ENCODE data around the gene KDM1B. TPM values are rescaled to one million over a fixed set of nuclear protein-coding genes. Genes with fewer than 3 reads are reported as not detected.
A peak's percentile ranks its signal among the peaks of the same experiment; 100 is the strongest.
"Not testable (repeated sequence)": the region's sequence is repeated elsewhere in the genome, so short reads cannot be mapped to it uniquely, and the experiment has no call there.

KDM1B gene
- total RNA-seq, 1 donor from 2014 or later = 19.6 TPM

DNA sequence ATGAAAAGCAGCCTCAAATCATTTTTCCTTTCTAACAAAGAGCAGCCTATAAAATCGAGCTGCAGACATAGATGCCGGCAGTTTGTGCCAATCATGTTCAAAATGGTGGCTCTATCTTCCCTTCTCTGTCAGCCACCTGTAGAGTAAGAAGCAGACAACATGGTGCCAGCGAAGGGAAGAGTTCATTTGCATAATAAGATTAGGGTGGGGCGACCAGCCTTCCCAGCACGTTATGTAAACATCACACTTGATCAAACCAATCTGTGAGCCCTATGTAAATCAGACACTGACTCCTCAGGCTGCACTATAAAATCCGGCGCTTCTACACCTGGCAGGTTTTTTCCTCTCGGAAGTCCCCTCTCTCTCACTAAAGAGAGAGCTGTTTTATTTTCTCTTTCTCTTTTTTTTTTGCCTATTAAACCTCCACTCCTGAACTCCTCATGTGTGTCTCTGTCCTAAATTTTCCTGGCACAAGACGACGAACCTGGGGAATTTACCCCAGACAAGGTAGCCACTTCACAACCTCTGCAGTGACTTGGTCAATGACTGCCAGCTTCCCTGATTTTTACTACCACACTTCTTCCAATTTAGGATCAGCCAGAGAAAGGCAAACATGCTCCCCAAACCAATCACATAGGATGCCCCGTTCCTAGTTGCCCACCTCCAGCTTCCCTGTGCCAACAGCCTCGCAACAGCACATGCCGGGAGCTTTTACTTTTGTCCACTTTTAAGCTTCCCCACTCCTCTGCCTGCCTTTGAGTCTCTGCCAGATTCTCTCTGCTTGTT is 13.2 kb upstream of the KDM1B start:
- H3K27me3 ChIP-seq = no peaks in the 10 kb centered on the region
- no peaks in the 10 kb centered on the region for H3K4me1 ChIP-seq
- no peak for TF ChIP-seq CTCF (IDR thresholded peaks at IDR 0.05)
- H3K9me3 ChIP-seq = no peaks in the 10 kb centered on the region
- DNase-seq = no peak
- ATAC-seq = no peak
- no peak overlapping the region for H3K27ac ChIP-seq
- peaks cover 88% of the 10 kb centered on the region for H3K36me3 ChIP-seq
- intact Hi-C loops (cut with DNase I) = no loop called here
- no peak overlapping the region for H3K4me3 ChIP-seq

GRCh38 chr6:18142591-18142861 is 12.7 kb upstream of the KDM1B start:
- no peaks in the 10 kb centered on the region for H3K9me3 ChIP-seq
- H3K4me1 ChIP-seq = no peaks in the 10 kb centered on the region
- H3K36me3 ChIP-seq = peaks cover 88% of the 10 kb centered on the region
- no peak overlapping the region for H3K4me3 ChIP-seq
- no peak for TF ChIP-seq CTCF (IDR thresholded peaks at IDR 0.05)
- H3K27me3 ChIP-seq = no peaks in the 10 kb centered on the region
- intact Hi-C loops (cut with DNase I) = no loop called here
- no peak overlapping the region for H3K27ac ChIP-seq
- ATAC-seq (no peak), DNase-seq (no peak)

GRCh38 chr6:18147160-18147559 is 8.1 kb upstream of the KDM1B start:
- Histone ChIP-seq H3K36me3 (peaks cover 48% of the 10 kb centered on the region), H3K27me3 (no peaks in the 10 kb centered on the region), H3K9me3 (no peaks in the 10 kb centered on the region), H3K4me1 (no peaks in the 10 kb centered on the region), H3K4me3 (no peak overlapping the region), H3K27ac (no peak overlapping the region)
- DNase-seq = no peak
- no peak for TF ChIP-seq CTCF (IDR thresholded peaks at IDR 0.05)
- ATAC-seq = no peak
- intact Hi-C loops (cut with DNase I) = no loop called here

- Histone ChIP-seq H3K27ac (no peak overlapping the region), H3K27me3 (no peaks in the 10 kb centered on the region), H3K36me3 (peaks cover 43% of the 10 kb centered on the region), H3K4me1 (no peaks in the 10 kb centered on the region), H3K9me3 (no peaks in the 10 kb centered on the region), H3K4me3 (no peak overlapping the region)
- ATAC-seq (no peak), DNase-seq (no peak)
- intact Hi-C loops (cut with DNase I) = no loop called here
- TF ChIP-seq CTCF (IDR thresholded peaks at IDR 0.05) = no peak
Observed at GRCh38 chr6:18147616-18148015, 7.6 kb upstream of the KDM1B start.

GRCh38 chr6:18148304-18149025 is 6.8 kb upstream of the KDM1B start:
- Histone ChIP-seq H3K36me3 (peaks cover 35% of the 10 kb centered on the region), H3K27ac (no peak overlapping the region), H3K4me3 (no peak overlapping the region), H3K4me1 (peaks cover 5% of the 10 kb centered on the region), H3K27me3 (no peaks in the 10 kb centered on the region), H3K9me3 (no peaks in the 10 kb centered on the region)
- peak; percentile 67 for ATAC-seq
- intact Hi-C loops (cut with DNase I) = no loop called here
- no peak for DNase-seq
- TF ChIP-seq CTCF (IDR thresholded peaks at IDR 0.05) = no peak

- H3K27ac ChIP-seq; DNase-seq; H3K4me3 ChIP-seq; ATAC-seq; intact Hi-C loops (cut with DNase I); H3K27me3 ChIP-seq; H3K9me3 ChIP-seq: not testable (repeated sequence)
- Histone ChIP-seq H3K36me3 (peaks cover 14% of the 10 kb centered on the region), H3K4me1 (peaks cover 18% of the 10 kb centered on the region)
Observed at GRCh38 chr6:18151391-18151790, 3.8 kb upstream of the KDM1B start.
